ENCODE data around the gene ACAD8.

The ACAD8 gene

GRCh38 chr11:134253188-134253993, at the start of gene ACAD8, which contains the start of gene THYN1:
Gene ACAD8, plus strand, starts transcription at chr11:134253568. Its CDS starts 33 bp downstream, at chr11:134253601.
Gene THYN1, minus strand, starts transcription at chr11:134253352. Its CDS starts 470 bp downstream, at chr11:134252882.
- Mint-ChIP-seq H3K9me3 (no peaks in the 10 kb centered on the region), H3K27ac (peak within 1 kb of the TSS; percentile 54), H3K36me3 (peaks cover 33% of the 10 kb centered on the region), H3K4me3 (peak within 1 kb of the TSS; percentile 92), H3K4me1 (peaks cover 48% of the 10 kb centered on the region)
- ATAC-seq: peak; percentile 97
- DNase-seq (ENCODE audit: low spot score in 2 of 2): peak; percentile 82 to 95

GRCh38 chr11:134205729-134206128, 47.6 kb upstream of the ACAD8 start:
- H3K36me3 Mint-ChIP-seq: peaks cover 99% of the 10 kb centered on the region
- H3K9me3 Mint-ChIP-seq: no peaks in the 10 kb centered on the region

GRCh38 chr11:134206185-134206584, 47.2 kb upstream of the ACAD8 start:
- no peak for ATAC-seq
- H3K27ac Mint-ChIP-seq: no peak overlapping the region

More at GRCh38 chr11:134205729-134206128, 47.6 kb upstream of the ACAD8 start:
- DNase-seq (ENCODE audit: low spot score in 2 of 2) (no peak), ATAC-seq (no peak)
- Mint-ChIP-seq H3K4me3 (no peak overlapping the region), H3K4me1 (no peaks in the 10 kb centered on the region), H3K27ac (no peak overlapping the region)

GRCh38 chr11:134207538-134208239, 45.7 kb upstream of the ACAD8 start:
- H3K4me3 Mint-ChIP-seq: no peak overlapping the region
- H3K36me3 Mint-ChIP-seq: peaks cover 99% of the 10 kb centered on the region
- no peak for ATAC-seq
- H3K27ac Mint-ChIP-seq: no peak overlapping the region
- H3K9me3 Mint-ChIP-seq: no peaks in the 10 kb centered on the region
- H3K4me1 Mint-ChIP-seq: no peaks in the 10 kb centered on the region
- peak; percentile 53 to 76 for DNase-seq (ENCODE audit: low spot score in 2 of 2)

More at GRCh38 chr11:134206185-134206584, 47.2 kb upstream of the ACAD8 start:
- no peaks in the 10 kb centered on the region for H3K9me3 Mint-ChIP-seq
- H3K4me3 Mint-ChIP-seq: no peak overlapping the region
- no peak for DNase-seq (ENCODE audit: low spot score in 2 of 2)
- H3K36me3 Mint-ChIP-seq: peaks cover 99% of the 10 kb centered on the region
- H3K4me1 Mint-ChIP-seq: no peaks in the 10 kb centered on the region

- Mint-ChIP-seq H3K4me1 (peaks cover 13% of the 10 kb centered on the region), H3K36me3 (peaks cover 85% of the 10 kb centered on the region), H3K27ac (no peak overlapping the region), H3K9me3 (no peaks in the 10 kb centered on the region), H3K4me3 (no peak overlapping the region)
- ATAC-seq: no peak
- no peak for DNase-seq (ENCODE audit: low spot score in 2 of 2)
These were observed 37.5 kb upstream of the ACAD8 start for GRCh38 chr11:134215836-134216235.

- no peak overlapping the region for H3K27ac Mint-ChIP-seq
- DNase-seq (ENCODE audit: low spot score in 2 of 2) (no peak), ATAC-seq (no peak)
- H3K9me3 Mint-ChIP-seq: no peaks in the 10 kb centered on the region
- H3K36me3 Mint-ChIP-seq: peaks cover 85% of the 10 kb centered on the region
- H3K4me3 Mint-ChIP-seq: no peak overlapping the region
- peaks cover 13% of the 10 kb centered on the region for H3K4me1 Mint-ChIP-seq
These were observed 36.6 kb upstream of the ACAD8 start for GRCh38 chr11:134216816-134217215.

GRCh38 chr11:134223121-134223520, 30.2 kb upstream of the ACAD8 start:
- peaks cover 60% of the 10 kb centered on the region for H3K4me1 Mint-ChIP-seq
- no peaks in the 10 kb centered on the region for H3K9me3 Mint-ChIP-seq
- ATAC-seq: no peak
- peak overlapping the region; percentile 95 for H3K4me3 Mint-ChIP-seq
- DNase-seq (ENCODE audit: low spot score in 2 of 2): no peak
- H3K27ac Mint-ChIP-seq: peak overlapping the region; percentile 97
- H3K36me3 Mint-ChIP-seq: peaks cover 69% of the 10 kb centered on the region

- DNase-seq (ENCODE audit: low spot score in 2 of 2) (peak; percentile 92 to 97), ATAC-seq (peak; percentile 85)
- peaks cover 57% of the 10 kb centered on the region for H3K4me1 Mint-ChIP-seq
- H3K9me3 Mint-ChIP-seq: no peaks in the 10 kb centered on the region
- H3K27ac Mint-ChIP-seq: peak within 1 kb of the TSS; percentile 97
- peak within 1 kb of the TSS; percentile 95 for H3K4me3 Mint-ChIP-seq
- peaks cover 60% of the 10 kb centered on the region for H3K36me3 Mint-ChIP-seq
These were observed 29.3 kb upstream of the ACAD8 start, which contains the start of the genes NCAPD3 and VPS26B for GRCh38 chr11:134223836-134224709. Gene NCAPD3, minus strand, starts transcription at chr11:134223967. Its CDS starts 41 bp downstream, at chr11:134223926. Gene VPS26B, plus strand, starts transcription at chr11:134224671. Its CDS starts 452 bp downstream, at chr11:134225123.

GRCh38 chr11:134224710-134225664, 28.4 kb upstream of the ACAD8 start:
- peak overlapping the region; percentile 97 for H3K27ac Mint-ChIP-seq
- H3K9me3 Mint-ChIP-seq: no peaks in the 10 kb centered on the region
- peaks cover 56% of the 10 kb centered on the region for H3K36me3 Mint-ChIP-seq
- ATAC-seq (peak; percentile 48), DNase-seq (ENCODE audit: low spot score in 2 of 2) (peak; percentile 40 to 80)
- peak overlapping the region; percentile 95 for H3K4me3 Mint-ChIP-seq
- H3K4me1 Mint-ChIP-seq: peaks cover 64% of the 10 kb centered on the region

- H3K27ac Mint-ChIP-seq: no peak overlapping the region
- H3K4me3 Mint-ChIP-seq: peak overlapping the region; percentile 95
- H3K9me3 Mint-ChIP-seq: no peaks in the 10 kb centered on the region
- ATAC-seq (no peak), DNase-seq (ENCODE audit: low spot score in 2 of 2) (no peak)
- peaks cover 78% of the 10 kb centered on the region for H3K4me1 Mint-ChIP-seq
- peaks cover 38% of the 10 kb centered on the region for H3K36me3 Mint-ChIP-seq
These were observed 26.5 kb upstream of the ACAD8 start for GRCh38 chr11:134226806-134227325.

GRCh38 chr11:134228625-134229024, 24.7 kb upstream of the ACAD8 start:
- H3K4me3 Mint-ChIP-seq: peak overlapping the region; percentile 39
- peaks cover 20% of the 10 kb centered on the region for H3K36me3 Mint-ChIP-seq
- peak; percentile 67 for ATAC-seq
- H3K4me1 Mint-ChIP-seq: peaks cover 74% of the 10 kb centered on the region
- no peak overlapping the region for H3K27ac Mint-ChIP-seq
- H3K9me3 Mint-ChIP-seq: no peaks in the 10 kb centered on the region
- peak in 1 of 2 donors; percentile 59 for DNase-seq (ENCODE audit: low spot score in 2 of 2)

- H3K9me3 Mint-ChIP-seq: no peaks in the 10 kb centered on the region
- ATAC-seq (no peak), DNase-seq (ENCODE audit: low spot score in 2 of 2) (no peak)
- H3K36me3 Mint-ChIP-seq: peaks cover 14% of the 10 kb centered on the region
- peaks cover 74% of the 10 kb centered on the region for H3K4me1 Mint-ChIP-seq
- H3K4me3 Mint-ChIP-seq: peak overlapping the region; percentile 39
- peak overlapping the region; percentile 70 for H3K27ac Mint-ChIP-seq
These were observed 24.1 kb upstream of the ACAD8 start for GRCh38 chr11:134229126-134229790.

GRCh38 chr11:134230339-134230738, 23.0 kb upstream of the ACAD8 start:
- ATAC-seq (no peak), DNase-seq (ENCODE audit: low spot score in 2 of 2) (no peak)
- Mint-ChIP-seq H3K36me3 (peaks cover 20% of the 10 kb centered on the region), H3K27ac (no peak overlapping the region), H3K4me3 (peak overlapping the region; percentile 39), H3K9me3 (no peaks in the 10 kb centered on the region), H3K4me1 (peaks cover 70% of the 10 kb centered on the region)

All from stimulated activated effector memory CD8-positive, alpha-beta T cell treated with anti-CD3 and anti-CD28 coated beads, Interleukin-12 subunit alpha, Interleukin-12 subunit beta, amount 100 ng/mL, for 72 hours (primary cell).